Measurements from ENCODE around the gene FCF1. TPM values are rescaled to one million over a fixed set of nuclear protein-coding genes. Genes with fewer than 3 reads are reported as not detected.

Gene FCF1
- total RNA-seq (10 to 100 TPM; 18.6 to 35.7 (median 28.3) TPM), polyA plus RNA-seq (10 to 100 TPM; 22.2 to 32.3 (median 23.4) TPM)

- Histone ChIP-seq H3K4me1 (peaks cover 0 to 48% (median 34%) of the 10 kb centered on the region in 4 donors), H3K36me3 (peaks cover 0 to 29% (median 5%) of the 10 kb centered on the region in 4 donors), H3K27me3 (no peaks in the 10 kb centered on the region), H3K9me3 (no peaks in the 10 kb centered on the region), H3K27ac (peak within 1 kb of the TSS; percentile 84 to 89 (median 84)), H3K4me3 (peak within 1 kb of the TSS; percentile 66 to 81 (median 80))
- intact Hi-C loops (cut with DNase I), result loop anchor here (5.0 kb wide), 1 partner anchor 50 kb away; the partner anchor contains the start of gene YLPM1
- DNase-seq, result peak; percentile 91
- TF ChIP-seq POLR2AphosphoS5 (IDR thresholded peaks at IDR 0.05) (peak; percentile 74 to 93 (median 92)), EP300 (IDR thresholded peaks at IDR 0.05) (peak in 1 of 4 donors; percentile 10), CTCF (IDR thresholded peaks at IDR 0.05) (no peak), POLR2A (IDR thresholded peaks at IDR 0.05) (peak; percentile 65 to 74)
- 0% methylated on average over 31 of the region's 31 CpGs for WGBS, 2 donors
Measured at GRCh38 chr14:74712499-74713394, at the start of gene FCF1, which contains the start of gene AREL1. Gene FCF1, plus strand, starts transcription at chr14:74713144. Its CDS starts 54 bp downstream, at chr14:74713198. Gene AREL1, minus strand, starts transcription at chr14:74713080. Its CDS starts 27,465 bp downstream, at chr14:74685615.

GRCh38 chr14:74663884-74664283, 49.1 kb upstream of the FCF1 start:
- TF ChIP-seq POLR2AphosphoS5 (IDR thresholded peaks at IDR 0.05) (peak in 1 of 4 donors; percentile 27), EP300 (IDR thresholded peaks at IDR 0.05) (no peak)
- peak; percentile 76 for DNase-seq
- Histone ChIP-seq H3K27ac (peak overlapping the region in 2 of 4 donors; percentile 3 to 56), H3K36me3 (peaks cover 22 to 96% (median 39%) of the 10 kb centered on the region in 4 donors), H3K4me1 (no peaks in the 10 kb centered on the region), H3K27me3 (no peaks in the 10 kb centered on the region), H3K4me3 (no peak overlapping the region), H3K9me3 (no peaks in the 10 kb centered on the region)
- intact Hi-C loops (cut with DNase I), result no loop called here
- 95% methylated on average over 7 of the region's 7 CpGs for WGBS, 2 donors

GRCh38 chr14:74664717-74665116, 48.2 kb upstream of the FCF1 start:
- intact Hi-C loops (cut with DNase I), result no loop called here
- Histone ChIP-seq H3K4me3 (no peak overlapping the region), H3K36me3 (peaks cover 28 to 100% (median 47%) of the 10 kb centered on the region in 4 donors), H3K27ac (no peak overlapping the region), H3K27me3 (no peaks in the 10 kb centered on the region), H3K9me3 (no peaks in the 10 kb centered on the region), H3K4me1 (no peaks in the 10 kb centered on the region)
- no peak for DNase-seq
- no peak for TF ChIP-seq CTCF (IDR thresholded peaks at IDR 0.05)
- no peak for TF ChIP-seq POLR2A (IDR thresholded peaks at IDR 0.05)
- TF ChIP-seq EP300 (IDR thresholded peaks at IDR 0.05), result no peak
- TF ChIP-seq POLR2AphosphoS5 (IDR thresholded peaks at IDR 0.05), result no peak
- 93 to 95% methylated on average over 2 of the region's 2 CpGs for WGBS, 2 donors

GRCh38 chr14:74667758-74668157, 45.2 kb upstream of the FCF1 start:
- Histone ChIP-seq H3K27me3 (no peaks in the 10 kb centered on the region), H3K9me3 (no peaks in the 10 kb centered on the region), H3K4me3 (no peak overlapping the region), H3K4me1 (no peaks in the 10 kb centered on the region), H3K36me3 (peaks cover 24 to 100% (median 61%) of the 10 kb centered on the region in 4 donors), H3K27ac (no peak overlapping the region)
- 77 to 89% methylated on average over 1 of the region's 1 CpG for WGBS, 2 donors
- TF ChIP-seq CTCF (IDR thresholded peaks at IDR 0.05), result no peak
- TF ChIP-seq POLR2AphosphoS5 (IDR thresholded peaks at IDR 0.05), result no peak
- TF ChIP-seq POLR2A (IDR thresholded peaks at IDR 0.05), result no peak
- no peak for TF ChIP-seq EP300 (IDR thresholded peaks at IDR 0.05)
- no peak for DNase-seq
- intact Hi-C loops (cut with DNase I), result no loop called here

GRCh38 chr14:74669256-74669655, 43.7 kb upstream of the FCF1 start:
- Histone ChIP-seq H3K27me3 (no peaks in the 10 kb centered on the region), H3K36me3 (peaks cover 23 to 100% (median 55%) of the 10 kb centered on the region in 4 donors), H3K4me3 (no peak overlapping the region), H3K9me3 (no peaks in the 10 kb centered on the region), H3K4me1 (no peaks in the 10 kb centered on the region), H3K27ac (no peak overlapping the region)
- intact Hi-C loops (cut with DNase I), result no loop called here
- 86 to 97% methylated on average over 1 of the region's 1 CpG for WGBS, 2 donors
- TF ChIP-seq EP300 (IDR thresholded peaks at IDR 0.05), result no peak
- TF ChIP-seq POLR2AphosphoS5 (IDR thresholded peaks at IDR 0.05), result no peak
- no peak for TF ChIP-seq CTCF (IDR thresholded peaks at IDR 0.05)
- TF ChIP-seq POLR2A (IDR thresholded peaks at IDR 0.05), result no peak
- DNase-seq, result no peak
